ENCODE measurements around the gene SLC10A7.

DNA sequence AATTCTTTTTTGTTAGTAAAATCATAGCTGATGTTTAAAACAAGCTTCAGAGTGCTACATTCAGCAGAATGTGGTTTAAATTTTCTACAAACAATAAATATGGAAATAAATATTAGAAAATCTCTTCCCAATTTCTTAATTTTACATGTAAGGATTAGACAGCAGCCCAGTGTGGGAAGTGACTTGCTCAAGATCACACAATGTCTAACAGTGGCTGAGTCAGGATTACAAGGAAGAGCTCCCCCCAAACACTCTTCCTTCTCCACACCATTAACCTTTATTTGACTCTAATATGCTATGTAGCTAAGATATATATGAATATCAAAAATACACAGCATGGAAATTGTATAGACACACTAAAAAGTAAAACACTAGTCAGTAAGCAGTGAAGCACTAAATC is 59.5 kb downstream of the SLC10A7 start:
- TF ChIP-seq, protein P1, sequence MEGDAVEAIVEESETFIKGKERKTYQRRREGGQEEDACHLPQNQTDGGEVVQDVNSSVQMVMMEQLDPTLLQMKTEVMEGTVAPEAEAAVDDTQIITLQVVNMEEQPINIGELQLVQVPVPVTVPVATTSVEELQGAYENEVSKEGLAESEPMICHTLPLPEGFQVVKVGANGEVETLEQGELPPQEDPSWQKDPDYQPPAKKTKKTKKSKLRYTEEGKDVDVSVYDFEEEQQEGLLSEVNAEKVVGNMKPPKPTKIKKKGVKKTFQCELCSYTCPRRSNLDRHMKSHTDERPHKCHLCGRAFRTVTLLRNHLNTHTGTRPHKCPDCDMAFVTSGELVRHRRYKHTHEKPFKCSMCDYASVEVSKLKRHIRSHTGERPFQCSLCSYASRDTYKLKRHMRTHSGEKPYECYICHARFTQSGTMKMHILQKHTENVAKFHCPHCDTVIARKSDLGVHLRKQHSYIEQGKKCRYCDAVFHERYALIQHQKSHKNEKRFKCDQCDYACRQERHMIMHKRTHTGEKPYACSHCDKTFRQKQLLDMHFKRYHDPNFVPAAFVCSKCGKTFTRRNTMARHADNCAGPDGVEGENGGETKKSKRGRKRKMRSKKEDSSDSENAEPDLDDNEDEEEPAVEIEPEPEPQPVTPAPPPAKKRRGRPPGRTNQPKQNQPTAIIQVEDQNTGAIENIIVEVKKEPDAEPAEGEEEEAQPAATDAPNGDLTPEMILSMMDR (optimal IDR thresholded peaks at IDR 0.05 in 1 of 3, IDR thresholded peaks at IDR 0.05 in 1 of 3, conservative IDR thresholded peaks at IDR 0.05 in 1 of 3; ENCODE audit: extremely low read depth in 1 of 3, insufficient read depth in 2 of 3, low read length in 3 of 3), result no peak
- TF ChIP-seq EZH2 (IDR thresholded peaks at IDR 0.05; ENCODE audit: low read length), result no peak

All from keratinocyte (primary cell).